ENCODE results near the gene EVL. TPM values are rescaled to one million over a fixed set of nuclear protein-coding genes. Genes with fewer than 3 reads are reported as not detected.
A peak's percentile ranks its signal among the peaks of the same experiment; 100 is the strongest.

Gene EVL
- total and polyA plus RNA-seq, 5 donors: 46.6 to 74.8 (median 71.5) TPM

DNA sequence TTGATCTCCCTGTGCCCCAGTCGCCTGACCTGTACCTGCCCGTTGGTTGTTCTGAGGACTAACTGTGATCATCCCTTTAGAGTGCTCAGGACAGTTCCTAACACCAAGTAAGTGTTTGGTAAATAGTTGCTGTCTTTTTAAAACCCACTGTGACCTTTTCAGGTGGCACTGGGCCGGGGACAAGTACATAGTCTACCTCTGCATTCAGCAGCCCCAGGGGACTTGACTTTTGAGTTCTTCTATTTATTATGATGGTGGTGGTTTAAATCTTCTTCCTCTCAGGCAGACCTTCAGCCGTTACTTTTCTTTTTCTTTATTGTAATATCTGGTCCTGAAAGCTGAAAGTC lies 38.8 kb downstream of the EVL start:
- DNase-seq: no peak
- no peak for ATAC-seq
- Histone ChIP-seq H3K4me3 (ENCODE audit: low read length) (no peak overlapping the region), H3K27me3 (ENCODE audit: control insufficient read depth, insufficient read depth) (no peaks in the 10 kb centered on the region), H3K4me1 (ENCODE audit: control insufficient read depth, insufficient read depth, low read length) (peaks cover 29% of the 10 kb centered on the region), H3K9me3 (ENCODE audit: control insufficient read depth, low read length) (no peaks in the 10 kb centered on the region), H3K27ac (ENCODE audit: low read length) (peak overlapping the region; percentile 89)
- intact Hi-C loops (cut with DNase I): loop anchor here in 1 of 4 donors (10.0 kb wide), 2 partner anchors 49 to 91 kb away; no protein-coding TSS in a partner anchor
- WGBS: 69% methylated on average over 4 of the region's 4 CpGs

DNA sequence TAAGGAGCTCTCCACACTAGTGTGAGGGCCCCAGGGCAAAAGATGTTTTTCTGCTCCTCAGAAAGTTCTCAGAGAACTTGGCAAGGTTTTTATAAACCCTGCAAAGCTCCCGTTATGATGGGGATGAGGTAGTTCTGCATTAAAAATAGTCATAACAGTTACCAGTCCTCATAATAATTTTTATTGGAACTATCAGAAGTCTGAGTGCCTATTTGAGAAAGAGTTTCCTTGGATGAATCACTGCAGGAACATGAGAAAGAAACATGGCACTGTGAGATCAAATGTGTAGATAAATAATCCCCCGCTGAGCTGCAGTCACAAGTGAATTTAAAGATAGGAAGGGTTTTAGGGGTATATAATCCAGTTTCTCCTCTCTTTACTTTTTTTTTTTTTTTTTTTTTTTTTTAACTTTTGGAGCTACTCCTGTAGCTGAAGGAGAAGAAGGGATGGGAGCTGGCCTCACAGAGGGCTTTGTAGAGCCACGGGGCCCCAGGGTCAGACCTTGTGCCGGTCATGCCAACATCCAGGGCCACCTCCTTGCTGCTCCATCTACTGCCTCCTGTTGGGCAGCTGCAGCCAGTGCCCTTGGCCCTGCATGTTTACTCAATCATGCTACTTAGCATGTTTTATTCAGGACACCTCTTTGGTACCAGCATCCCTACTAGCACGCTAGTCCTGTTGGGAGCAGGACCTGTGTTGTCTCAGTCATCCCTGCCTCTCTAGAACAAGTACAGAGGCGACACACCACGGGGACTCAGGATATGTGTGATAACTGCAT lies 39.5 kb downstream of the EVL start:
- H3K27me3 ChIP-seq (ENCODE audit: control insufficient read depth, insufficient read depth): no peaks in the 10 kb centered on the region
- intact Hi-C loops (cut with DNase I): loop anchor here in 3 of 4 donors (5.0 to 10.0 kb wide), 3 partner anchors 50 to 122 kb away; no protein-coding TSS in a partner anchor
- ATAC-seq (no peak), DNase-seq (no peak)
- 75% methylated on average over 7 of the region's 7 CpGs for WGBS
- H3K27ac ChIP-seq (ENCODE audit: low read length): no peak overlapping the region
- H3K4me1 ChIP-seq (ENCODE audit: control insufficient read depth, insufficient read depth, low read length): peaks cover 29% of the 10 kb centered on the region
- no peak overlapping the region for H3K4me3 ChIP-seq (ENCODE audit: low read length)
- H3K9me3 ChIP-seq (ENCODE audit: control insufficient read depth, low read length): no peaks in the 10 kb centered on the region

DNA sequence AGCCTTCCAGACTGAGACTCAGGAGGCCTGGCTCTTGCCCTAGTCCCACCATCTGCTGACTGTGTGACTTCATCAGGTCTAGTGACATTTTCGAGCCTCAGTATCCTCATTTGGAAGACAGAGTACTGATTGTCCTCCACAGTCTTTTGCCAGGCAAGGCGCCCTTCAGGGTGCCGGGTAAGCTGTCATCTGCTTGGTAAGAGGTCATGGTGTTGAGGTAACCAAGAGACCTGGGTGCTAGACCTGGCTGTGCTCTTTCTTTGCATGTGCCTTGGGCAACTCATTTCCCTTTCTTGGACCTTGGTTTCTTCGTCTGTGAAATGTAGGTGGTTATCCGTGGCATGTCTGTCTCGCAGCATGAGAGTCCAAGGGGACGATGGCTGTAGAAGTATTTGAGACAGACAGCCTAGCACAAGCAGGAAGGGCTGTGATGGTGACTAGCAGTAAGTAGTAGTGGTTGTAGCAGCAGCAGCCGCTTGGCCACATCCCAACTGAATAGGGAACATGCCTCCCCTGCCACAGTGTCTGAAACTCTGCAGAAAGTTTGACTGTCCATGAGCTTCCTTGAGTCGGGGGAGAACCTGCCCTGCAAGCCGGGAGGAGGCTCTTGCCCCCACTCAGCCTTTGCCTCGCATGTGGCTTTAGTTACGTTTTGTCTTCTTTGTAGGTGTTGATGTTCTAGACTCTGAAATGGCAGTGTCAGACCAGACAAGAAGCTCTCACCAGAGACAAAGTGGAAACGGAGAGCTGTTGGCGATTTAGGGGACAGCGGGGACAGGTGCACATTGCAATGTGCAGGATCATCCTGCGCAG lies 40.3 kb downstream of the EVL start:
- Histone ChIP-seq H3K27me3 (ENCODE audit: control insufficient read depth, insufficient read depth) (no peaks in the 10 kb centered on the region), H3K9me3 (ENCODE audit: control insufficient read depth, low read length) (no peaks in the 10 kb centered on the region), H3K27ac (ENCODE audit: low read length) (no peak overlapping the region), H3K4me1 (ENCODE audit: control insufficient read depth, insufficient read depth, low read length) (peaks cover 29% of the 10 kb centered on the region), H3K4me3 (ENCODE audit: low read length) (no peak overlapping the region)
- ATAC-seq (no peak), DNase-seq (peak in 2 of 3 donors; percentile 50 to 81)
- 76% methylated on average over 16 of the region's 16 CpGs for WGBS
- intact Hi-C loops (cut with DNase I): loop anchor here (2.0 to 10.0 kb wide), 4 partner anchors 51 to 123 kb away; no protein-coding TSS in a partner anchor

DNA sequence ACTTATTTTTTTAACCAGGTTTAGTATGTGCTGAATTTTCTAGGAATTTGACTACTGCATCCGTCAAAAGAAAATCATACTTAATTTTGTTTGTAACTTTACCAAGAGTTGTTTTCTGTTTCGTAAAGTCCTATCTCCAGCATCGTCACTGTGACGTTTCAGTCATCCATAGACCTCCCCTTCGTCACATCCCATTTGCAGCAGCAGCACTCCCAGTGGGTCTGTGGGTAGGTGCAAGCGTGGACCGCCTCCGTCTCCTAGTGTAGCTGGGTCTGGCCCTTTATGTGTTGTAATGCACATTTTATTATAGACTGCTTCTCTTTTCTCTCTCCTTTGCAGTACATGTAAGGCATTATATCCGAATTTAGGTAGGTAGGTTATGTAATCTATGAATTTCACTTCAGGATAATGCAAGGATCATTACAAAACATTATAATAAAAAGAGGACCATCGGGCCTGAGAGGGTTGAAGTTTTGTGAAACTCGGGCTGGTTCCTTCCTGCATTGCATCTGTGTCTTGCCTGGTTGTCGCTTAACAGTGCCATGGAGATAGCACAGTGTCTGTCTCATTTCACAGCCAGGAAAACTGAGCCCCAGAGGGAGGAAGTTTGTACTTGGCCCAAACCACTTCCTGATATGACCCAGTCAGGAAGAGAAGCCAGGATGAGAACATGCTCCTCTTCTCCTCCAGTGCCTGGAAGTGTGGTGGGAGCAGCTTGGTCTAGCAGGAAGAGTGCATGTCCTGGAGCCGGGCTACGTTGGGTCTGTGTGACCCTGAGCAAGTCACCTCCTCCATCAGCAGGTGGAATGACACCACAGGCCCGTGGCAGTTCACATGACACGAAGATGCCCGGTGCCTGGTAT lies 41.3 kb downstream of the EVL start:
- H3K4me1 ChIP-seq (ENCODE audit: control insufficient read depth, insufficient read depth, low read length): peaks cover 29% of the 10 kb centered on the region
- peak; percentile 63 to 65 for ATAC-seq
- peak in 1 of 3 donors; percentile 63 for DNase-seq

DNA sequence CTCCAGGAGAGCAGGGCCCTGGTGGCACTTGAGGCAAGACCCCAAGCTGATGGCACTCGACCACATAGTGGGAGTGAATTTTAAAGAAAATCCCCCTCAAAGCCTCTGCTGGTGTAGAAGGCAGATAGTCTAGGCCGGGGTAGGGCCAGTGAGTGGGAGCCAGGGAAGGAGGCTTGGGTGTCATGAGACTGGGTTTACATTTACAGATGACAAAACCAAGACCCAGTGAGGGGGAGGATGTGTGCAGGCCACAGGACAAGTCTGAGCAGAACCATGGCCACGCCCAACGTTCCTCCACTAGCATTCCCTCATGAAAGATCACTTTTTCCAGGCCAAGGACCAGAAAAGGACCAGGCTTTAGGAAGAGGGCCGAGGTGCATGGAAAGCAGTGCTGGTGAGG lies 42.0 kb downstream of the EVL start:
- no peaks in the 10 kb centered on the region for H3K27me3 ChIP-seq (ENCODE audit: control insufficient read depth, insufficient read depth)
- H3K9me3 ChIP-seq (ENCODE audit: control insufficient read depth, low read length): no peaks in the 10 kb centered on the region
- no peak overlapping the region for H3K4me3 ChIP-seq (ENCODE audit: low read length)
- WGBS: 84% methylated on average over 5 of the region's 5 CpGs
- H3K4me1 ChIP-seq (ENCODE audit: control insufficient read depth, insufficient read depth, low read length): peaks cover 31% of the 10 kb centered on the region
- intact Hi-C loops (cut with DNase I): loop anchor here (2.0 to 10.0 kb wide), 4 partner anchors 52 to 125 kb away; no protein-coding TSS in a partner anchor
- DNase-seq (peak in 1 of 3 donors; percentile 38), ATAC-seq (peak in 1 of 2 donors; percentile 20)
- no peak overlapping the region for H3K27ac ChIP-seq (ENCODE audit: low read length)

More for the DNA sequence above, 41.3 kb downstream of the EVL start:
- no peaks in the 10 kb centered on the region for H3K27me3 ChIP-seq (ENCODE audit: control insufficient read depth, insufficient read depth)
- H3K9me3 ChIP-seq (ENCODE audit: control insufficient read depth, low read length): no peaks in the 10 kb centered on the region
- H3K27ac ChIP-seq (ENCODE audit: low read length): peak overlapping the region; percentile 4
- intact Hi-C loops (cut with DNase I): loop anchor here (2.0 to 10.0 kb wide), 4 partner anchors 52 to 124 kb away; no protein-coding TSS in a partner anchor
- no peak overlapping the region for H3K4me3 ChIP-seq (ENCODE audit: low read length)
- WGBS: 52% methylated on average over 17 of the region's 17 CpGs

DNA sequence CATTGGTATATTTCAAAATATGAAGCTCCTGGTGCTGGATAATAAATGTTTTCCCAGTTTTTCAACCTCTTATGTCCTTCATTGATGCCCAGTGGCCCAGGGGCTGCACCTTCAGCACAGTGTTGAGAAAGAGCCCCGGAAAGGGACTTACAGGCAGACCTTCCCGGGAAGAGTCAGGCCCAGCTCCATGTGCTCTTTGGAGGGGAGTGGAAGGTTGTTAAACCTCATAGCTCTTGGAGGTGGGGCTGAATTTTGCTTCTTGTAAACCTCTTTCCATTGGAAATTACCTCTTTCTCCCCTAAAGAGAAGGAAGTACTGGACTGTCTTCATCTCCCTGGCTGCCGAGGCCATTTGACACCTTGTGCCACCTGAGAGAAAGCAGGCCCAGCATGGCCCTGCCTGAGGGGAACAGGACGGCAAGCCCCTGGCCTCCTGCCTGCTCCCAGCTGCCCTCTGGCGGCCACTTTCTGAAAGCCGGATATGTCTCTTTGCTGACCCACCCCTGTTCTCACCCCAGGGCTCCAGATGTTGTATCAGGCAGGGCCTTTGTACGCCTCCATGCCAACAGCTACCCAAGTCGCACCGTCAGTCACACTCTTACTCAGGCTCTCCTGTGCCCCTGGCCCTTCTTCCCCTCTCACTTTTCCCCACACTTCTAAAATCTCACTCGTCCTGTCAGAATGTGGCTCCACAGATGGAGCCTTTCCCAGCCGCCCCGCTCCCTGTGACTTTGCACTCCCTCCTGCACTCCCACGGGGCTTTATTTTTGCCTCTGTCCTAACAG lies 43.0 kb downstream of the EVL start:
- DNase-seq (peak; percentile 87 to 94 (median 93)), ATAC-seq (peak; percentile 75 to 84)
- 25% methylated on average over 13 of the region's 13 CpGs for WGBS
- no peaks in the 10 kb centered on the region for H3K27me3 ChIP-seq (ENCODE audit: control insufficient read depth, insufficient read depth)
- intact Hi-C loops (cut with DNase I): loop anchor here in 3 of 4 donors (5.0 to 10.0 kb wide), 3 partner anchors 53 to 126 kb away; no protein-coding TSS in a partner anchor
- H3K4me3 ChIP-seq (ENCODE audit: low read length): no peak overlapping the region
- H3K4me1 ChIP-seq (ENCODE audit: control insufficient read depth, insufficient read depth, low read length): peaks cover 28% of the 10 kb centered on the region
- H3K9me3 ChIP-seq (ENCODE audit: control insufficient read depth, low read length): no peaks in the 10 kb centered on the region
- H3K27ac ChIP-seq (ENCODE audit: low read length): no peak overlapping the region

DNA sequence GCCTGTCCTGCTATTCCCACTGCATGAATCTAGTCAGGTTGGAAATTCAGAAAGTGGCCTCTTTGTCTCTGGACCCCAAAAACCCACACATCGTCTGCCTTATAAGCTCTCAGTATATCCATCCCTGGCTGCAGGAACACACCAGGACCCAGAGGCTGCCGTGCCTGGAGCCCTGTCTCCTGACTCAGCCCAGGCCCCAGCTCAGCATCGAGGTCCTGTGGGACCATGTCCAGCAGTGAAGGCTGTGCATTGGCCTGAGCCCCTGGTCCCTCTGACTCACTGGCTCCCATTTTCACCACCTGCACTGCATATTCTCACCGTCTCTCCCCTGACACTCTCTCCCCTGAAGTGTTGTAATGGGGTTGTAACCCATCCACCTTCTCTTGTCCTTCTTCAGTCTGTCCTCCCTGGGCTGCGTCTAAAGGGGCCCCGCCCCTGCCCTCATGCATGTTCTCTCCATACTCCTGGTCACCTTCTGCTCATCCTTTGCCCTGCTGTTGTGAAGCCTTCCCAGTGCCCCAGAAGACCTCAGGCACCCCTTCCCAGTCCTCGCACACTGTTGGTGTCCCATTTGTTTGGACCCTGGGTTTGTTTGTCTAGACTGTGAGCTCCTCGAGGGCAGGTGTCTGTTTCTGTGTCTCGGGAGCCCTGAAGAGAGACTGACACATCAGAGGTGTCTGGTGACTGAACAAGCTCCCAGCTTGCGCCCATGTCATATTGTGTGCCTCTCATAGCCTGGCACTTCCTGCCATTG lies 43.8 kb downstream of the EVL start:
- Histone ChIP-seq H3K27me3 (ENCODE audit: control insufficient read depth, insufficient read depth) (no peaks in the 10 kb centered on the region), H3K9me3 (ENCODE audit: control insufficient read depth, low read length) (no peaks in the 10 kb centered on the region), H3K4me3 (ENCODE audit: low read length) (no peak overlapping the region), H3K4me1 (ENCODE audit: control insufficient read depth, insufficient read depth, low read length) (peaks cover 22% of the 10 kb centered on the region), H3K27ac (ENCODE audit: low read length) (no peak overlapping the region)
- DNase-seq (no peak), ATAC-seq (peak in 1 of 2 donors; percentile 10)
- intact Hi-C loops (cut with DNase I): loop anchor here in 3 of 4 donors (5.0 to 10.0 kb wide), 3 partner anchors 54 to 127 kb away; no protein-coding TSS in a partner anchor
- WGBS: 77% methylated on average over 10 of the region's 10 CpGs

DNA sequence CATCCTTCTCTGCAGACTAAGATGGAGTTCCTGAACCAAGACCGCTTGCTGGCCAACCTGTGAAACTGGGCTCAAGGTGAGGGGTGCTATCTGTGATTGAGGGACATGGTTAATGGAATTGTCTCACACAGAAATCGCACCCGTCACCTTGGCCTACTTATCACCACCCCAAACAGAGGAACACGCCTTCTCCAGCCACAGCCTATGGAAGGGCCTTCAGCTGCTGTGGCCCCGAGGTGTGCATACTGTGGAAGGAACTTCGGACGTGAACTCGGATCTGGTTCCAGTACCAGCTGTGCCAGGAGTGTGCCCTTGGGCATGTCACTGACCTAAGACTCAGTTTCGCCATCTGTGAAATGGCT lies 44.4 kb downstream of the EVL start:
- 97% methylated on average over 9 of the region's 9 CpGs for WGBS
- H3K4me3 ChIP-seq (ENCODE audit: low read length): no peak overlapping the region
- no peak overlapping the region for H3K27ac ChIP-seq (ENCODE audit: low read length)
- intact Hi-C loops (cut with DNase I): loop anchor here in 3 of 4 donors (5.0 to 10.0 kb wide), 3 partner anchors 55 to 127 kb away; no protein-coding TSS in a partner anchor
- no peaks in the 10 kb centered on the region for H3K27me3 ChIP-seq (ENCODE audit: control insufficient read depth, insufficient read depth)
- H3K4me1 ChIP-seq (ENCODE audit: control insufficient read depth, insufficient read depth, low read length): peaks cover 22% of the 10 kb centered on the region
- no peaks in the 10 kb centered on the region for H3K9me3 ChIP-seq (ENCODE audit: control insufficient read depth, low read length)
- DNase-seq (no peak), ATAC-seq (no peak)

DNA sequence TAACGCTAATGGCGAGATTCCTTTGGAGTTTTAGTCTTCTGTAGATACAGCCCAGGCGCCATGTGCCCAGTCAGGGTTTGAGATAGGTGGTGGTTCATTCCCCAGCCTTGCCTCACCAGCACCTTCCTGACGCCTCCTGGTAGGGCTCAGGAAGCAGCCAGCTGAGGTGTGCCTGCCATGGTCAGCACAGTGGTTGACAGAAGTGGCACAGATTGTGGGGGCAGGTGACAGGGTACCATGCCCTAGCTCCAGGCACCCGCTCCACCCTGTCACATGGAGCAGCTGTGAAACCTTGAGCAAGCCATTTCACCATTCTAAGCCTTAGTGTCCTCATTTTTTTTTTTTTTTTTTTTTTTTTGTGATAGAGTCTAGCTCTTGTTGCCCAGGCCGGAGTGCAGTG lies 45.6 kb downstream of the EVL start:
- Histone ChIP-seq H3K27me3 (ENCODE audit: control insufficient read depth, insufficient read depth) (no peaks in the 10 kb centered on the region), H3K4me3 (ENCODE audit: low read length) (no peak overlapping the region), H3K4me1 (ENCODE audit: control insufficient read depth, insufficient read depth, low read length) (peaks cover 12% of the 10 kb centered on the region), H3K9me3 (ENCODE audit: control insufficient read depth, low read length) (no peaks in the 10 kb centered on the region), H3K27ac (ENCODE audit: low read length) (no peak overlapping the region)
- intact Hi-C loops (cut with DNase I): no loop called here
- ATAC-seq: no peak
- WGBS: 90% methylated on average over 6 of the region's 6 CpGs
- DNase-seq: no peak

Measured in right cardiac atrium (tissue), 5 donors.